ENCODE results near the gene EML1.

- TF ChIP-seq CTCF (conservative IDR thresholded peaks at IDR 0.05; ENCODE audit: low read length): no peak
- TF ChIP-seq EZH2phosphoT487 (IDR thresholded peaks at IDR 0.05; ENCODE audit: borderline replicate concordance, low read depth, low read length): no peak
Measured at GRCh38 chr14:99838639-99839134, 45.5 kb downstream of the EML1 start.
